ENCODE results near the gene COL23A1.
A peak's percentile ranks its signal among the peaks of the same experiment; 100 is the strongest.
"Not testable (repeated sequence)": the region's sequence is repeated elsewhere in the genome, so short reads cannot be mapped to it uniquely, and the experiment has no call there.

Gene COL23A1

GRCh38 chr5:178249191-178249989 is 340.8 kb downstream of the COL23A1 start:
- peak; percentile 66 for DNase-seq

GRCh38 chr5:178248750-178249149 is 341.4 kb downstream of the COL23A1 start:
- no peak for DNase-seq

- no peak for DNase-seq
These were observed 342.4 kb downstream of the COL23A1 start for GRCh38 chr5:178247481-178248456.

- DNase-seq = no peak
These were observed 343.4 kb downstream of the COL23A1 start for GRCh38 chr5:178246624-178247279.

GRCh38 chr5:178245389-178245788 is 344.8 kb downstream of the COL23A1 start:
- DNase-seq = no peak

GRCh38 chr5:178244576-178244975 is 345.6 kb downstream of the COL23A1 start:
- no peak for DNase-seq

- DNase-seq = no peak
These were observed 347.8 kb downstream of the COL23A1 start for GRCh38 chr5:178242416-178242815.

GRCh38 chr5:178241688-178242231 is 348.4 kb downstream of the COL23A1 start:
- no peak for DNase-seq

GRCh38 chr5:178241231-178241663 is 348.9 kb downstream of the COL23A1 start:
- DNase-seq = no peak

- no peak for DNase-seq
These were observed 349.4 kb downstream of the COL23A1 start for GRCh38 chr5:178240766-178241165.

- DNase-seq = no peak
These were observed 349.9 kb downstream of the COL23A1 start for GRCh38 chr5:178240341-178240741.

GRCh38 chr5:178239626-178240301 is 350.4 kb downstream of the COL23A1 start:
- not testable (repeated sequence) for DNase-seq

GRCh38 chr5:178238711-178239592 is 351.2 kb downstream of the COL23A1 start:
- no peak for DNase-seq

- DNase-seq = no peak
These were observed 351.9 kb downstream of the COL23A1 start for GRCh38 chr5:178238313-178238635.

GRCh38 chr5:178237431-178238312 is 352.5 kb downstream of the COL23A1 start:
- DNase-seq = no peak

- no peak for DNase-seq
These were observed 353.5 kb downstream of the COL23A1 start for GRCh38 chr5:178236679-178237078.

GRCh38 chr5:178236126-178236525 is 354.1 kb downstream of the COL23A1 start:
- DNase-seq = no peak

- no peak for DNase-seq
These were observed 354.6 kb downstream of the COL23A1 start for GRCh38 chr5:178235588-178235974.

GRCh38 chr5:178234750-178235587 is 355.2 kb downstream of the COL23A1 start:
- peak; percentile 68 for DNase-seq
